Brain pericyte (primary cell): ENCODE results near the gene CMSS1.
A peak's percentile ranks its signal among the peaks of the same experiment; 100 is the strongest.

Source experiments
- DNase-seq: peaks from one replicate; pipeline ENCODE4 v3.0.0-alpha.2; 2012; ENCODE audit warnings: low read depth, low spot score

The CMSS1 gene

GRCh38 chr3:100173961-100174360, 356.3 kb downstream of the CMSS1 start:
- no peak for DNase-seq

- DNase-seq, result no peak
Measured at GRCh38 chr3:100175637-100176280, 358.1 kb downstream of the CMSS1 start.

- no peak for DNase-seq
Measured at GRCh38 chr3:100179692-100180349, 362.2 kb downstream of the CMSS1 start.

- no peak for DNase-seq
Measured at GRCh38 chr3:100183608-100184125, 366.0 kb downstream of the CMSS1 start.

GRCh38 chr3:100184948-100185570, 367.4 kb downstream of the CMSS1 start:
- no peak for DNase-seq

GRCh38 chr3:100185847-100186246, 368.2 kb downstream of the CMSS1 start:
- no peak for DNase-seq

GRCh38 chr3:100189444-100189964, 371.8 kb downstream of the CMSS1 start:
- no peak for DNase-seq

- no peak for DNase-seq
Measured at GRCh38 chr3:100195375-100195774, 377.7 kb downstream of the CMSS1 start.

GRCh38 chr3:100197876-100198275, 380.2 kb downstream of the CMSS1 start:
- no peak for DNase-seq

- DNase-seq, result no peak
Measured at GRCh38 chr3:100198579-100199269, 381.1 kb downstream of the CMSS1 start.

- no peak for DNase-seq
Measured at GRCh38 chr3:100205171-100205570, 387.5 kb downstream of the CMSS1 start.

GRCh38 chr3:100206687-100207086, 389.0 kb downstream of the CMSS1 start:
- DNase-seq, result no peak

- DNase-seq, result no peak
Measured at GRCh38 chr3:100207886-100208285, 390.2 kb downstream of the CMSS1 start.

- DNase-seq, result no peak
Measured at GRCh38 chr3:100209169-100209568, 391.5 kb downstream of the CMSS1 start.

- no peak for DNase-seq
Measured at GRCh38 chr3:100209948-100210771, 392.5 kb downstream of the CMSS1 start.

- DNase-seq, result peak; percentile 18
Measured at GRCh38 chr3:100210772-100211135, 393.1 kb downstream of the CMSS1 start.

- DNase-seq, result no peak
Measured at GRCh38 chr3:100213891-100214573, 396.4 kb downstream of the CMSS1 start.

- DNase-seq, result no peak
Measured at GRCh38 chr3:100214574-100214964, 396.9 kb downstream of the CMSS1 start.

- no peak for DNase-seq
Measured at GRCh38 chr3:100216713-100217112, 399.1 kb downstream of the CMSS1 start.

GRCh38 chr3:100221159-100221558, 403.5 kb downstream of the CMSS1 start:
- DNase-seq, result no peak

GRCh38 chr3:100225193-100225592, 407.5 kb downstream of the CMSS1 start:
- no peak for DNase-seq
